IMR-90 (cell line): ENCODE data around the gene KLF12. TPM values are rescaled to one million over a fixed set of nuclear protein-coding genes. Genes with fewer than 3 reads are reported as not detected.

ENCODE experiments used
- ATAC-seq: fragments of 200-7000 bp; cut with Tn5 transposase; 2 replicates; pipeline ENCODE4 v1.9.1; 2020; ENCODE audit warnings: low read depth, mild to moderate bottlenecking, moderate library complexity
- BruUV-seq: library from RNA; stranded (reverse); fragments of 400-500 nt; replicated peaks from 2 replicates; lab custom pipeline; 2021; lab: Mats Ljungman, UMichigan
- CTCF ChIA-PET: fragments of 300-600 bp; formaldehyde crosslinking; extraction: SDS; loops from one replicate; lab custom pipeline; 2021; ENCODE audit warnings: antibody characterized with exemption; lab: Yijun Ruan, JAX
- POLR2A ChIA-PET: fragments of 300-600 bp; sonication (Branson Sonifier 250); formaldehyde crosslinking; loops from one replicate; lab custom pipeline; 2022; ENCODE audit warnings: antibody characterized with exemption; ENCODE audit not compliant: unreplicated experiment; lab: Charles Lee
- DNase-seq: peaks from one replicate; pipeline ENCODE4 v3.0.0; 2013
- H2AFZ ChIP-seq: replicated peaks from 2 replicates; pipeline ENCODE3; 2013; ENCODE audit warnings: low read length, mild to moderate bottlenecking; ENCODE audit not compliant: poor library complexity
- H2AK5ac ChIP-seq: 2 replicates; pipeline ENCODE4 v1.6.1; 2013; ENCODE audit warnings: low read depth, low read length, inconsistent platforms
- H2AK9ac ChIP-seq: replicated peaks from 2 replicates; pipeline ENCODE3; 2013; ENCODE audit warnings: mild to moderate bottlenecking, low read depth, low read length, moderate library complexity; ENCODE audit not compliant: poor library complexity
- H2BK120ac ChIP-seq: 2 replicates; pipeline ENCODE4 v1.6.1; 2013; ENCODE audit warnings: low read depth, low read length, inconsistent platforms
- H2BK15ac ChIP-seq: 3 replicates; pipeline ENCODE4 v1.6.1; 2013; ENCODE audit warnings: low read depth, low read length, inconsistent platforms
- H2BK20ac ChIP-seq: 2 replicates; pipeline ENCODE4 v1.6.1; 2013; ENCODE audit warnings: low read depth, mild to moderate bottlenecking, inconsistent platforms, low read length, moderate library complexity
- H2BK5ac ChIP-seq: 2 replicates; pipeline ENCODE4 v1.6.1; 2013; ENCODE audit warnings: mild to moderate bottlenecking, low read depth, low read length, inconsistent platforms; ENCODE audit not compliant: poor library complexity, severe bottlenecking
- H3K14ac ChIP-seq: replicated peaks from 2 replicates; pipeline ENCODE4 v1.6.1; 2013; ENCODE audit warnings: low read depth, low read length, inconsistent platforms
- H3K18ac ChIP-seq: 2 replicates; pipeline ENCODE4 v1.6.1; 2013; ENCODE audit warnings: low read depth, low read length, control low read depth
- H3K23ac ChIP-seq: 2 replicates; pipeline ENCODE4 v1.6.1; 2013; ENCODE audit warnings: low read depth, low read length, inconsistent platforms
- H3K27ac ChIP-seq: 2 replicates; pipeline ENCODE4 v1.5.1; 2013; ENCODE audit warnings: mild to moderate bottlenecking, control low read depth, low read length; ENCODE audit not compliant: insufficient read depth
- H3K27me3 ChIP-seq: 2 replicates; pipeline ENCODE4 v1.6.1; 2013; ENCODE audit warnings: low read length; ENCODE audit not compliant: control insufficient read depth, insufficient read depth
- H3K36me3 ChIP-seq: 2 replicates; pipeline ENCODE4 v1.6.1; 2013; ENCODE audit warnings: low read length, mixed read lengths; ENCODE audit not compliant: control insufficient read depth, insufficient read depth
- H3K4ac ChIP-seq: 2 replicates; pipeline ENCODE4 v1.6.1; 2013; ENCODE audit warnings: low read depth, low read length, inconsistent platforms
- H3K4me1 ChIP-seq: 2 replicates; pipeline ENCODE4 v1.6.1; 2013; ENCODE audit warnings: low read length, mixed read lengths; ENCODE audit not compliant: control insufficient read depth, insufficient read depth
- H3K4me2 ChIP-seq: 2 replicates; pipeline ENCODE4 v1.6.1; 2013; ENCODE audit warnings: low read depth, mild to moderate bottlenecking, control low read depth, low read length, moderate library complexity
- H3K4me3 ChIP-seq: 2 replicates; pipeline ENCODE4 v1.5.1; 2013; ENCODE audit warnings: low read depth, mild to moderate bottlenecking, control low read depth, low read length, moderate library complexity; ENCODE audit not compliant: insufficient read depth
- H3K56ac ChIP-seq: 2 replicates; pipeline ENCODE4 v1.6.1; 2013; ENCODE audit warnings: low read length, inconsistent platforms; ENCODE audit not compliant: insufficient read depth; ENCODE audit errors: extremely low read depth
- H3K79me1 ChIP-seq, 2 experiments: 2 replicates each; pipeline ENCODE4 v1.6.1; 2013; ENCODE audit warnings: low read length in 2 of 2, inconsistent platforms in 1 of 2, low read depth in 1 of 2
- H3K9ac ChIP-seq: 2 replicates; pipeline ENCODE4 v1.6.1; 2013; ENCODE audit warnings: low read depth, low read length, control low read depth
- H3K9me1 ChIP-seq: 2 replicates; pipeline ENCODE4 v1.6.1; 2013; ENCODE audit warnings: low read length, inconsistent platforms; ENCODE audit not compliant: insufficient read depth
- H3K9me3 ChIP-seq: 2 replicates; pipeline ENCODE4 v1.6.1; 2013; ENCODE audit warnings: low read length; ENCODE audit not compliant: control insufficient read depth, insufficient read depth
- H4K20me1 ChIP-seq: 2 replicates; pipeline ENCODE4 v1.6.1; 2013; ENCODE audit warnings: low read length, inconsistent platforms; ENCODE audit not compliant: insufficient read depth
- H4K5ac ChIP-seq: 2 replicates; pipeline ENCODE4 v1.6.1; 2013; ENCODE audit warnings: mild to moderate bottlenecking, low read depth, low read length, control low read depth
- H4K8ac ChIP-seq, 2 experiments: 2 replicates each; pipeline ENCODE4 v1.6.1; 2013; ENCODE audit warnings: low read depth in 2 of 2, low read length in 2 of 2, control low read depth in 1 of 2, inconsistent platforms in 1 of 2
- H4K91ac ChIP-seq: 2 replicates; pipeline ENCODE4 v1.6.1; 2013; ENCODE audit warnings: low read depth, low read length, inconsistent platforms; ENCODE audit not compliant: insufficient read depth
- BHLHE40 ChIP-seq: fragments of 150-350 bp; IDR thresholded peaks from 2 replicates; pipeline ENCODE4 v1.6.1; 2016; ENCODE audit warnings: mild to moderate bottlenecking, low read depth, low read length
- CEBPB ChIP-seq: IDR thresholded peaks from 2 replicates; pipeline ENCODE4 v1.6.1; 2012; ENCODE audit warnings: low read depth, low read length, improper control_type of control experiment
- CHD1 ChIP-seq: IDR thresholded peaks from 2 replicates; pipeline ENCODE4 v1.6.1; 2012; ENCODE audit warnings: low read depth, low read length, improper control_type of control experiment
- ELK1 ChIP-seq: fragments of 150-350 bp; IDR thresholded peaks from 2 replicates; pipeline ENCODE4 v1.6.1; 2016; ENCODE audit warnings: low read depth, mild to moderate bottlenecking, low read length, moderate library complexity, borderline replicate concordance
- FOS ChIP-seq: fragments of 150-350 bp; IDR thresholded peaks from 2 replicates; pipeline ENCODE4 v1.6.1; 2016; ENCODE audit warnings: low read depth, low read length
- MAZ ChIP-seq: IDR thresholded peaks from 2 replicates; pipeline ENCODE4 v1.6.1; 2012; ENCODE audit warnings: low read depth, mild to moderate bottlenecking, low read length, improper control_type of control experiment, moderate library complexity, borderline replicate concordance
- MXI1 ChIP-seq: IDR thresholded peaks from 2 replicates; pipeline ENCODE4 v1.6.1; 2012; ENCODE audit warnings: low read depth, mild to moderate bottlenecking, low read length, moderate library complexity, borderline replicate concordance
- NFE2L2 ChIP-seq: fragments of 150-350 bp; IDR thresholded peaks from 2 replicates; pipeline ENCODE4 v1.6.1; 2016; ENCODE audit warnings: low read depth, mild to moderate bottlenecking, low read length
- POLR2A ChIP-seq: IDR thresholded peaks from 2 replicates; pipeline ENCODE4 v1.6.1; 2012; ENCODE audit warnings: mild to moderate bottlenecking, low read depth, low read length
- RCOR1 ChIP-seq: IDR thresholded peaks from 2 replicates; pipeline ENCODE4 v1.6.1; 2012; ENCODE audit warnings: mild to moderate bottlenecking, low read length, improper control_type of control experiment; ENCODE audit not compliant: insufficient replicate concordance
- RFX5 ChIP-seq: IDR thresholded peaks from 2 replicates; pipeline ENCODE4 v1.8.0; 2012; ENCODE audit warnings: low read depth, mild to moderate bottlenecking, low read length, moderate library complexity
- SMC3 ChIP-seq: fragments of 150-350 bp; IDR thresholded peaks from 2 replicates; pipeline ENCODE4 v1.6.1; 2016; ENCODE audit warnings: low read depth, mild to moderate bottlenecking, antibody characterized with exemption, low read length, moderate library complexity
- USF2 ChIP-seq: fragments of 150-350 bp; IDR thresholded peaks from 2 replicates; pipeline ENCODE4 v1.6.1; 2017; ENCODE audit warnings: mild to moderate bottlenecking, antibody characterized with exemption, low read length, low read depth
- WGBS, 2 experiments: methylation state at CpG; one replicate each; pipeline versions ENCODE4 v1.1.5 to v1.1.7; 2013; ENCODE audit warnings: missing lambda C conversion rate in 2 of 2; ENCODE audit not compliant: insufficient read length in 1 of 2; ENCODE audit errors: extremely low coverage in 2 of 2; 5-methylcytosine and 5-hydroxymethylcytosine counted together
- dilution Hi-C: fragments of 300-500 bp; cut with HindIII; formaldehyde crosslinking; loops from one replicate; pipeline ENCODE4 v1.14.3; 2018; ENCODE audit warnings: low sequenced_read_pairs; ENCODE audit not compliant: unreplicated experiment
- in situ Hi-C: fragments of 300-500 bp; cut with MboI; formaldehyde crosslinking; loops from 3 replicates; pipeline ENCODE4 v1.14.3; 2019; ENCODE audit warnings: low sequenced_read_pairs, inconsistent platforms, mixed read lengths
- intact Hi-C: fragments of 100-400 bp; cut with micrococcal nuclease; formaldehyde crosslinking; loops from 2 replicates; pipeline ENCODE4 v1.10.0; 2022
- polyA plus RNA-seq, 3 experiments: library from polyadenylated mRNA; depleted of rRNA; stranded (reverse); fragments of >200 nt; gene quantifications; 2 replicates each; pipeline ENCODE4 v1.2.3, GENCODE V29; 2012; ENCODE audit warnings: low replicate concordance in 1 of 3
- total RNA-seq: library from RNA; depleted of rRNA; stranded (reverse); fragments of >200 nt; gene quantifications from 2 replicates; pipeline ENCODE4 v1.2.3, GENCODE V29; 2012

Gene KLF12
- total and polyA plus RNA-seq, 2 of the 4 experiments (the other 2 are of a cell fraction), result 8.8 to 44.8 TPM

GRCh38 chr13:74148352-74148751 lies 14.1 kb upstream of the KLF12 start:
- no peaks in the 10 kb centered on the region for H3K9me3 ChIP-seq
- H2BK15ac ChIP-seq, result no peak overlapping the region
- no peaks in the 10 kb centered on the region for H3K9me1 ChIP-seq
- DNase-seq (peak; percentile 23), ATAC-seq (no peak)
- no peak overlapping the region for H2AK5ac ChIP-seq
- H3K79me1 ChIP-seq, result no peaks in the 10 kb centered on the region
- H3K23ac ChIP-seq, result no peak overlapping the region
- H3K4me1 ChIP-seq, result no peaks in the 10 kb centered on the region; the same call in 1 of the 2 replicates
- no peak overlapping the region for H2BK5ac ChIP-seq
- H3K27me3 ChIP-seq, result no peaks in the 10 kb centered on the region
- ChIA-PET CTCF (interaction anchor here (0.6 kb wide), 1 partner anchor 403 kb away, joined by 4 read pairs; no protein-coding TSS in a partner anchor), POLR2A (no interaction called here)
- no TSS peak for BruUV-seq
- H3K18ac ChIP-seq, result no peak overlapping the region
- no peak overlapping the region for H2AK9ac ChIP-seq
- H4K20me1 ChIP-seq, result no peaks in the 10 kb centered on the region
- H3K27ac ChIP-seq, result no peak overlapping the region
- dilution Hi-C loops, result no loop called here
- H2AFZ ChIP-seq, result no peak overlapping the region
- no CpG with 5 or more reads among the region's 1 CpG for WGBS, 2 experiments
- H4K91ac ChIP-seq, result no peak overlapping the region
- in situ Hi-C loops, result loop anchor here (25.0 kb wide), 1 partner anchor 1064 kb away; no protein-coding TSS in a partner anchor
- H3K4me3 ChIP-seq, result no peak overlapping the region
- no peak overlapping the region for H3K4me2 ChIP-seq
- intact Hi-C loops, result loop anchor here (5.0 kb wide), 1 partner anchor 54 kb away; no protein-coding TSS in a partner anchor
- no peak overlapping the region for H4K8ac ChIP-seq
- TF ChIP-seq USF2, result no peak
- no peak for TF ChIP-seq RCOR1
- TF ChIP-seq ELK1, result no peak
- no peak for TF ChIP-seq SMC3
- TF ChIP-seq MXI1, result no peak
- no peak for TF ChIP-seq FOS
- no peak for TF ChIP-seq NFE2L2
- TF ChIP-seq RFX5, result no peak
- no peak for TF ChIP-seq MAZ
- TF ChIP-seq CHD1, result no peak
- TF ChIP-seq BHLHE40, result no peak
- TF ChIP-seq CEBPB, result no peak
- TF ChIP-seq POLR2A, result no peak
- no peak overlapping the region for H3K9ac ChIP-seq
- no peak overlapping the region for H3K14ac ChIP-seq
- no peak overlapping the region for H4K5ac ChIP-seq
- no peak overlapping the region for H3K4ac ChIP-seq
- H3K56ac ChIP-seq, result no peak overlapping the region
- no peak overlapping the region for H2BK20ac ChIP-seq
- H2BK120ac ChIP-seq, result no peak overlapping the region
- H3K36me3 ChIP-seq, result no peaks in the 10 kb centered on the region
